CD14-positive monocyte (primary cell): ENCODE data around the gene SPAAR. TPM values are rescaled to one million over a fixed set of nuclear protein-coding genes. Genes with fewer than 3 reads are reported as not detected.

Experiments
- DNase-seq, 3 donors: peaks; one replicate each; pipeline ENCODE4 v3.0.0-alpha.2; 2011 to 2022
- H2AFZ ChIP-seq: 2 replicates; pipeline ENCODE4 v1.6.0; 2012; ENCODE audit warnings: mild to moderate bottlenecking, low read depth, low read length, inconsistent platforms; ENCODE audit not compliant: insufficient read depth, poor library complexity, severe bottlenecking
- H3K27ac ChIP-seq, 2 donors: 1 replicate in 1 of 2; 2 replicates in 1 of 2; pipeline ENCODE4 v1.5.1; 2012 to 2013; ENCODE audit warnings: low read length in 2 of 2, control low read depth in 1 of 2, inconsistent platforms in 1 of 2, low read depth in 1 of 2, mild to moderate bottlenecking in 1 of 2
- H3K27me3 ChIP-seq, 2 donors: one replicate each; pipeline versions ENCODE4 v1.6.0 to v1.6.1; 2011 to 2013; ENCODE audit warnings: low read length in 2 of 2; ENCODE audit not compliant: control insufficient read depth in 2 of 2, insufficient read depth in 2 of 2
- H3K36me3 ChIP-seq, 2 donors: replicated peaks in 1 of 2; 1 replicate in 1 of 2; 2 replicates in 1 of 2; pipeline versions ENCODE4 v1.5.1 to v1.6.1; 2012 to 2013; ENCODE audit warnings: low read length in 2 of 2, control low read depth in 1 of 2, inconsistent platforms in 1 of 2, mild to moderate bottlenecking in 1 of 2; ENCODE audit not compliant: insufficient read depth in 2 of 2, control insufficient read depth in 1 of 2
- H3K4me1 ChIP-seq, 2 donors: 1 replicate in 1 of 2; 2 replicates in 1 of 2; pipeline versions ENCODE4 v1.5.1 to v1.6.1; 2012 to 2013; ENCODE audit warnings: low read length in 2 of 2, control low read depth in 1 of 2, inconsistent platforms in 1 of 2, mild to moderate bottlenecking in 1 of 2, moderate library complexity in 1 of 2; ENCODE audit not compliant: insufficient read depth in 2 of 2, control insufficient read depth in 1 of 2
- H3K4me2 ChIP-seq: replicated peaks from 2 replicates; pipeline ENCODE3; 2012; ENCODE audit warnings: low read length, moderate library complexity, mild to moderate bottlenecking; ENCODE audit not compliant: poor library complexity, severe bottlenecking; ENCODE audit errors: extremely low read depth
- H3K4me3 ChIP-seq, 3 experiments: fragments of 200-600 bp in 1 of 3; sonication (generic) in 1 of 3; replicated peaks in 1 of 3; 1 replicate in 2 of 3; 2 replicates in 1 of 3; pipeline ENCODE4 v1.5.1; 2011 to 2013; ENCODE audit warnings: low read length in 3 of 3, mild to moderate bottlenecking in 3 of 3, control low read depth in 2 of 3, low read depth in 2 of 3, inconsistent platforms in 1 of 3, moderate library complexity in 1 of 3
- H3K79me2 ChIP-seq: 2 replicates; pipeline ENCODE4 v1.6.0; 2012; ENCODE audit warnings: mild to moderate bottlenecking, control low read depth, inconsistent platforms, low read length, moderate library complexity; ENCODE audit not compliant: insufficient read depth
- H3K9ac ChIP-seq: 2 replicates; pipeline ENCODE4 v1.6.0; 2017; ENCODE audit warnings: low read length, mild to moderate bottlenecking; ENCODE audit not compliant: insufficient read depth, poor library complexity, severe bottlenecking
- H3K9me3 ChIP-seq, 2 donors: replicated peaks in 1 of 2; 1 replicate in 1 of 2; 2 replicates in 1 of 2; pipeline versions ENCODE4 v1.5.1 to v1.6.1; 2012 to 2013; ENCODE audit warnings: low read length in 2 of 2, control low read depth in 1 of 2; ENCODE audit not compliant: control insufficient read depth in 1 of 2, insufficient read depth in 1 of 2
- H4K20me1 ChIP-seq: 2 replicates; pipeline ENCODE4 v1.6.0; 2012; ENCODE audit warnings: mild to moderate bottlenecking, low read length, control low read depth, moderate library complexity; ENCODE audit not compliant: insufficient read depth
- H3K27ac Mint-ChIP-seq, 7 donors: one replicate each; pipeline ENCODE4 v1.8.0; 2020; ENCODE audit warnings: mild to moderate bottlenecking in 7 of 7, mixed read lengths in 7 of 7, moderate library complexity in 6 of 7, inconsistent platforms in 2 of 7
- H3K27me3 Mint-ChIP-seq, 3 donors: one replicate each; pipeline ENCODE4 v1.8.0; 2021 to 2022; ENCODE audit warnings: low read depth in 3 of 3, mild to moderate bottlenecking in 3 of 3, mixed read lengths in 3 of 3, moderate library complexity in 3 of 3, inconsistent platforms in 1 of 3
- H3K36me3 Mint-ChIP-seq, 2 donors: one replicate each; pipeline ENCODE4 v1.8.0; 2020; ENCODE audit warnings: mixed read lengths in 2 of 2, inconsistent platforms in 1 of 2, mild to moderate bottlenecking in 1 of 2
- H3K4me1 Mint-ChIP-seq: one replicate; pipeline ENCODE4 v1.8.0; 2020; ENCODE audit warnings: mild to moderate bottlenecking, mixed read lengths
- H3K4me3 Mint-ChIP-seq, 2 donors: one replicate each; pipeline ENCODE4 v1.8.0; 2020; ENCODE audit warnings: mild to moderate bottlenecking in 2 of 2, mixed read lengths in 2 of 2, moderate library complexity in 1 of 2
- H3K9me3 Mint-ChIP-seq, 7 donors: one replicate each; pipeline ENCODE4 v1.8.0; 2020 to 2022; ENCODE audit warnings: mixed read lengths in 7 of 7, mild to moderate bottlenecking in 6 of 7, moderate library complexity in 6 of 7, inconsistent platforms in 2 of 7
- CTCF ChIP-seq: fragments of 200-600 bp; IDR thresholded peaks from one replicate; pipeline ENCODE4 v1.8.0; 2022; ENCODE audit warnings: antibody characterized with exemption, mild to moderate bottlenecking
- WGBS: methylation state at CpG from one replicate; pipeline ENCODE4 v1.1.5; 2013; ENCODE audit warnings: missing lambda C conversion rate; ENCODE audit not compliant: insufficient coverage; 5-methylcytosine and 5-hydroxymethylcytosine counted together
- intact Hi-C, 2 donors: fragments of 100-400 bp; cut with micrococcal nuclease; formaldehyde crosslinking; loops; one replicate each; pipeline versions ENCODE4 v1.15.0 to v1.15.1; 2023
- polyA plus RNA-seq, 3 donors: library from polyadenylated mRNA; depleted of rRNA in 1 of 3; unstranded in 2 of 3; stranded (reverse) in 1 of 3; fragments of 300-500 nt in 2 of 3; fragments of >200 nt in 1 of 3; fragmentation: Illumina TruSeq in 2 of 3; gene quantifications; 1 replicate in 2 of 3; 2 replicates in 1 of 3; pipeline ENCODE4 v1.2.3, GENCODE V29; 2012 to 2021

The SPAAR gene
- polyA plus RNA-seq, 3 donors = not detected

GRCh38 chr9:35917261-35917660, 8.0 kb downstream of the SPAAR start:
- no peak overlapping the region for H3K4me2 ChIP-seq
- 80% methylated on average over 2 of the region's 4 CpGs for WGBS
- no peak overlapping the region for H3K9ac ChIP-seq

GRCh38 chr9:35918780-35919179, 9.5 kb downstream of the SPAAR start:
- Mint-ChIP-seq H3K4me1 (peaks cover 11% of the 10 kb centered on the region), H3K27ac (no peak overlapping the region), H3K9me3 (no peaks in the 10 kb centered on the region), H3K4me3 (no peak overlapping the region), H3K36me3 (no peaks in the 10 kb centered on the region), H3K27me3 (no peaks in the 10 kb centered on the region)
- Histone ChIP-seq H4K20me1 (no peaks in the 10 kb centered on the region), H3K9me3 (no peaks in the 10 kb centered on the region), H3K36me3 (no peaks in the 10 kb centered on the region), H3K27ac (no peak overlapping the region), H3K27me3 (no peaks in the 10 kb centered on the region), H3K9ac (no peak overlapping the region), H3K79me2 (no peaks in the 10 kb centered on the region), H3K4me3 (no peak overlapping the region), H3K4me1 (peaks cover 6 to 7% of the 10 kb centered on the region in 2 donors), H2AFZ (no peak overlapping the region), H3K4me2 (no peak overlapping the region)
- no CpG with 5 or more reads among the region's 3 CpGs for WGBS
- DNase-seq = no peak
- intact Hi-C loops = loop anchor here in 1 of 2 donors (10.0 kb wide), 1 partner anchor 64 kb away; no protein-coding TSS in a partner anchor
- TF ChIP-seq CTCF = no peak

More at GRCh38 chr9:35917261-35917660, 8.0 kb downstream of the SPAAR start:
- H2AFZ ChIP-seq = no peak overlapping the region
- no peak overlapping the region for H3K27ac Mint-ChIP-seq
- H3K4me3 ChIP-seq = no peak overlapping the region
- peaks cover 6 to 7% of the 10 kb centered on the region in 2 donors for H3K4me1 ChIP-seq
- DNase-seq = no peak
- no peaks in the 10 kb centered on the region for H3K79me2 ChIP-seq
- H3K27me3 Mint-ChIP-seq = no peaks in the 10 kb centered on the region
- intact Hi-C loops = loop anchor here in 1 of 2 donors (10.0 kb wide), 1 partner anchor 62 kb away; no protein-coding TSS in a partner anchor
- no peak for TF ChIP-seq CTCF
- no peaks in the 10 kb centered on the region for H3K27me3 ChIP-seq
- no peak overlapping the region for H3K27ac ChIP-seq
- H3K36me3 ChIP-seq = no peaks in the 10 kb centered on the region
- H3K9me3 ChIP-seq = no peaks in the 10 kb centered on the region
- no peaks in the 10 kb centered on the region for H3K36me3 Mint-ChIP-seq
- peaks cover 6% of the 10 kb centered on the region for H3K4me1 Mint-ChIP-seq
- no peak overlapping the region for H3K4me3 Mint-ChIP-seq
- H4K20me1 ChIP-seq = no peaks in the 10 kb centered on the region
- no peaks in the 10 kb centered on the region for H3K9me3 Mint-ChIP-seq
